SK-N-SH (cell line): ENCODE data around the gene ACTR3.

Source experiments
- EP300 ChIP-seq, 2 experiments: IDR thresholded peaks; 2 replicates each; pipeline versions ENCODE4 v1.4.0 to v1.6.1; 2012; ENCODE audit warnings: borderline replicate concordance in 1 of 2, low read depth in 1 of 2, low read length in 1 of 2
- FOXJ3 ChIP-seq: sonication (generic); formaldehyde crosslinking; IDR thresholded peaks from 2 replicates; pipeline ENCODE4 v1.5.1; 2020; ENCODE audit warnings: mild to moderate bottlenecking, missing genetic modification reagents
- GABPA ChIP-seq: IDR thresholded peaks from 2 replicates; pipeline ENCODE4 v1.4.0; 2012; ENCODE audit warnings: low read depth, mild to moderate bottlenecking

- TF ChIP-seq EP300 (IDR thresholded peaks at IDR 0.05; ENCODE audit: borderline replicate concordance in 1 of 2, low read depth in 1 of 2, low read length in 1 of 2) (no peak), GABPA (no peak), FOXJ3 (no peak)
Observed at GRCh38 chr2:113867571-113867970, 22.3 kb upstream of the ACTR3 start.
